ENCODE measurements around the gene FUT2.
"Not testable (repeated sequence)": the region's sequence is repeated elsewhere in the genome, so short reads cannot be mapped to it uniquely, and the experiment has no call there.

The FUT2 gene

DNA sequence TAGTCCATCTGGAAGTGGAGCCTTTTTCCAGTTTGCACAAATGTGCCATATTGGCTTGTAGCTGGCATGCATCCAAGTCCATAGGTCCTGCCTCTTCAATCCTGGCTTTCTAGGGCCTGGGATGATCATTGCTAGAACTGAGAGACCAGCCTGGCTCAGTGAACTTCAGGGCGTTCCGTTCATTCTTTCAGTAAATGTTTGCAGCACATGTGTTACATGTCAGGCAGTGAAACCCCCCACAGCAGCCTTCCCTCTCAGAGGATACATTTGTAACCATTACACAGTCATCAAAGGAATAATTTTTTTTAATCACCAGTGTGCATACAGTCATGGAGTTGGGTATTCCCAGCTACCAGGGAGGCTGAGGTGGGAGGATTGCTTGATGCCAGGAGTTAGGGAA is 9.7 kb downstream of the FUT2 start:
- H3K4me3 ChIP-seq (ENCODE audit: low read depth, low read length) = no peak overlapping the region
- no peaks in the 10 kb centered on the region for H3K9me3 ChIP-seq (ENCODE audit: control insufficient read depth, insufficient read depth, low read length)
- H3K4me1 ChIP-seq (ENCODE audit: control insufficient read depth, insufficient read depth, low read length) = peaks cover 7% of the 10 kb centered on the region; the same call in 1 of the 2 replicates
- H3K36me3 ChIP-seq (ENCODE audit: control insufficient read depth, insufficient read depth, low read length) = peaks cover 5% of the 10 kb centered on the region
- no peaks in the 10 kb centered on the region for H3K27me3 ChIP-seq (ENCODE audit: control insufficient read depth, insufficient read depth, low read length)
- H3K27ac ChIP-seq (ENCODE audit: low read depth, low read length) = no peak overlapping the region
- H3K9ac ChIP-seq (ENCODE audit: low read depth, low read length) = no peak overlapping the region

DNA sequence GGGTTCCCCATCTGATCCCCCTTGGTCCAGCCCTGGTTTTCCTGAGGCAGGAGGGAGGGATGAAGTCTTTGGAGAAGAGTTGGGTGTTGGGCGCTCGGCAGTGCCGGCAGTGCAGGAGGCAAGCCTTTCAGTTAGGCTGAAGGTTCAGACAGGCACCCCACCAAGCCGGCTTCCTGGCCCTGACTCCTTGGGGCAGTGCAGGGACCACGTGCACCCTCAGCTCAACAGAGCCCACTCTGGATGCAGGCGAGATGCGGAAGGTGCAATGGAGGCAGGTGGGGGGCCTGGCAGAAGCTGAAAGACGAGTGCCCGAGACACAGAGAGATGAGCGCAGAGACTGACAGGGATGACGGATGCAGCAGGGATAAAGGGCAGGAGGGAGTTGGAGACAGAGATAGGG is 12.7 kb downstream of the FUT2 start:
- peaks cover 3% of the 10 kb centered on the region for H3K36me3 ChIP-seq (ENCODE audit: control insufficient read depth, insufficient read depth, low read length)
- H3K9me3 ChIP-seq (ENCODE audit: control insufficient read depth, insufficient read depth, low read length) = no peaks in the 10 kb centered on the region; the same call in 1 of the 2 replicates
- H3K27me3 ChIP-seq (ENCODE audit: control insufficient read depth, insufficient read depth, low read length) = no peaks in the 10 kb centered on the region
- H3K4me3 ChIP-seq (ENCODE audit: low read depth, low read length) = no peak overlapping the region
- no peak overlapping the region for H3K9ac ChIP-seq (ENCODE audit: low read depth, low read length)
- H3K27ac ChIP-seq (ENCODE audit: low read depth, low read length) = no peak overlapping the region
- peaks cover 11% of the 10 kb centered on the region; the same call in 1 of the 2 replicates for H3K4me1 ChIP-seq (ENCODE audit: control insufficient read depth, insufficient read depth, low read length)

DNA sequence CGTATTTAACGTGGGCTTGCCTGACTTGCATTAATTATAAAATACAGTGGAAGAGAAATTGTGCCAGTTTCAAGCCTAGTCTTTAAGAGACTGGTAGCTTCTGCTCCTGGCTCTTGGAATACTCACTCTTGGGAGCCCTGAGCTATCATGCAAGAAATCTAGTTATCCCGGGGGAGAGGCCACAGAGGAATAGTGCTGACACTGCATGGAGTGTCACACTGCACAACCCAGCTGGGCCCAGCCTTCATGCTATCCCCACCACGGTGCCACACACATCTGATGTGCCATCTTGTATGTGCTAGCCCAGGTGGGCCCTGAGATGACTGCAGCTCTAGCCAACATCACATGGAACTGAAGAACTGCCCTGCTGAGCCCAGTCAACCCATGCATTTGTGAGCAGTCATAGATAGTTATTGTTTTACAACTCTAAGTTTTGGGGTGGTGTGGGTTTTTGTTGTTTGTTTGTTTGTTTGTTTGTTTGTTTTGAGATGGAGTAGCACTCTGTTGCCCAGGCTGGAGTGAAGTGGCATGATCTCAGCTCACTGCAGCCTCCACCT is 15.4 kb downstream of the FUT2 start:
- no peak overlapping the region for H3K27ac ChIP-seq (ENCODE audit: low read depth, low read length)
- H3K36me3 ChIP-seq (ENCODE audit: control insufficient read depth, insufficient read depth, low read length) = no peaks in the 10 kb centered on the region
- no peaks in the 10 kb centered on the region; the same call in 1 of the 2 replicates for H3K9me3 ChIP-seq (ENCODE audit: control insufficient read depth, insufficient read depth, low read length)
- H3K27me3 ChIP-seq (ENCODE audit: control insufficient read depth, insufficient read depth, low read length) = no peaks in the 10 kb centered on the region
- peaks cover 16% of the 10 kb centered on the region; the same call in 1 of the 2 replicates for H3K4me1 ChIP-seq (ENCODE audit: control insufficient read depth, insufficient read depth, low read length)
- no peak overlapping the region for H3K4me3 ChIP-seq (ENCODE audit: low read depth, low read length)
- H3K9ac ChIP-seq (ENCODE audit: low read depth, low read length) = no peak overlapping the region

DNA sequence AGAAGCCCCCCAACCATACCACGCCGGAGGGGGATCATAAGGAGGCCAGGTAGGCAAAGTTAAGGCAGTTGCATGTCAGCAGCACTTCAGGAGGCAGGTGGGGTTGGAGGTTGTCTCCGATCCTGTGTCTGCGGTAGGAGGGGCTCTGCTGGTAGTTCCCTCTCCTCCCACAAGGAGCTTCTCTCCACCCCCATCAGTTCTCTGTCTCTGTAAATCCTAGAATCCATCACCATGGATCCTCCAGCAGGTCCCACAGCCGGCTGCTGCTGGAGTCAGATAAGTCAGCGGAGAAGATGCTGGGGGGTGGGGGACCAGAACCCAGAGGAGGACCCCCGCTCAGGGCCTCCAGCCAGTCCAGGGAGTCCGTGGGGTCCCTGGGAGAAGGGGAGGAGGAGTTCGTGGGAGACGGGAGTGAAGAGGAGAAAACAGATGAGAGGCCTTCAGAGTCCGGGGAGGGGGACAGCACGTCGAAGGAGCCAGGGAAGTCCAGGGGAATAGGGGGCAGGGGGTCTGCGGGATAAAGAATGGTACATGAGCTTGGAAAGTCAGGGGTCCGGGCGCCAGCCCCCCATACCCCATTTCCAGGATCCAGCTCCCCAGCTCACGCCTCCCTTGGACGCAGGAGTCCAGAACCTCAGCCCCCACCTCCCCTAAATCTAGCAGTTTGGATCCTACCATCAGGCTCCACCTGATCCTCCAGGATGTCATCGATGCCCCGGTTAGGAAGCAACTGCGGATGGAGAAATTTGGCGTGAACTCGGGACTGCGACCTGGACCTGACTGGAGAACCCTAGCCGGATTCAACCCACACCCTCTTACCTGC is 17.5 kb downstream of the FUT2 start:
- H3K36me3 ChIP-seq (ENCODE audit: control insufficient read depth, insufficient read depth, low read length) = no peaks in the 10 kb centered on the region
- H3K9ac ChIP-seq (ENCODE audit: low read depth, low read length) = no peak overlapping the region
- H3K4me1 ChIP-seq (ENCODE audit: control insufficient read depth, insufficient read depth, low read length) = peaks cover 24% of the 10 kb centered on the region
- H3K27me3 ChIP-seq (ENCODE audit: control insufficient read depth, insufficient read depth, low read length) = no peaks in the 10 kb centered on the region
- H3K27ac ChIP-seq (ENCODE audit: low read depth, low read length) = no peak overlapping the region
- H3K4me3 ChIP-seq (ENCODE audit: low read depth, low read length) = peak overlapping the region; percentile 93
- no peaks in the 10 kb centered on the region; the same call in 1 of the 2 replicates for H3K9me3 ChIP-seq (ENCODE audit: control insufficient read depth, insufficient read depth, low read length)

DNA sequence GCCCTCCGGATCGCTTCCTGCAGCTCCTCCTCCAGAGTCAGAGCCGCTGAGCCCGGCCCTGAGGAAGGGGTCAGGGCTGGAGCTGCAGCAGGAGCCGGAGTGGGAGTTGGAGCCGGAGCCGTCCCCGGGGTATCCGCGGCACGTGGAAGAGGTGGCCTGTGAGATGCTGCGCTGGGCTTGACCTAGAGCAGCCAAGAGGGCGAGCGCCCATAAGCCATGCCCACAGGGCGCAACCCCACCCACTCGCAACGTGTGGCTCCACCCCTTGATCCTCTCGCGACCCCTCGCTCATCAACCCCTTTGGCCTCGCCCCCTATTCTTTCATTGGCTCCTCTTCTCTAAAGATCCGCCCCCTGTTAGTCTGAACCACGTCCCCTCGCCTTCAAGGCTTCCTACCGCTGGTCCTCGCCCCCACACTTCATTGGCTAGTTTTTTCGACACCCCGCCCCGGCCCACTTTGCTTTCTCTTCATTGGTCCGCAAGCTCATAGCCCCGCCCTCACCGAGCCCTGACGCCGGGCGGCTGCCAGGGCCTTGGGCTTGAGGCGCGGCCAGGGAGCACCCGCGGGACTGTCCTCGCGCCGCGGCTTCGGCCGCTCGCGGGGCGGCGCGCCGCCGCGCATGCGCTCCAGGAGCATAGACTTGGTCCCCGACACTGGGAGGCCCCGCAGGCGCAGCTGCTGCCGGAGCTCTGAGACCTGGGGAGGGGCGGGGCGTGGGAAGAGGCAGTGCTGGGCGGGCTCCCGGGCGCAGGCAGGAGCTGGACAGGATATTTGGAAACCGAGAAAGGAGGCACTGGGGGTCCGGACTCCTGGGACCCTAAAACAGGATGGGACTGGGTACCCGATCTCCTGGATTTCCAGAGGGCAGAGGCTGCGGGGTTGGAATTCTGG is 18.3 kb downstream of the FUT2 start:
- H3K27me3 ChIP-seq (ENCODE audit: control insufficient read depth, insufficient read depth, low read length) = no peaks in the 10 kb centered on the region
- peak overlapping the region; percentile 55 for H3K27ac ChIP-seq (ENCODE audit: low read depth, low read length)
- H3K4me1 ChIP-seq (ENCODE audit: control insufficient read depth, insufficient read depth, low read length) = peaks cover 21% of the 10 kb centered on the region
- no peaks in the 10 kb centered on the region; the same call in 1 of the 2 replicates for H3K9me3 ChIP-seq (ENCODE audit: control insufficient read depth, insufficient read depth, low read length)
- no peaks in the 10 kb centered on the region for H3K36me3 ChIP-seq (ENCODE audit: control insufficient read depth, insufficient read depth, low read length)
- H3K9ac ChIP-seq (ENCODE audit: low read depth, low read length) = no peak overlapping the region; the same call in 1 of the 2 replicates
- H3K4me3 ChIP-seq (ENCODE audit: low read depth, low read length) = peak overlapping the region; percentile 93

DNA sequence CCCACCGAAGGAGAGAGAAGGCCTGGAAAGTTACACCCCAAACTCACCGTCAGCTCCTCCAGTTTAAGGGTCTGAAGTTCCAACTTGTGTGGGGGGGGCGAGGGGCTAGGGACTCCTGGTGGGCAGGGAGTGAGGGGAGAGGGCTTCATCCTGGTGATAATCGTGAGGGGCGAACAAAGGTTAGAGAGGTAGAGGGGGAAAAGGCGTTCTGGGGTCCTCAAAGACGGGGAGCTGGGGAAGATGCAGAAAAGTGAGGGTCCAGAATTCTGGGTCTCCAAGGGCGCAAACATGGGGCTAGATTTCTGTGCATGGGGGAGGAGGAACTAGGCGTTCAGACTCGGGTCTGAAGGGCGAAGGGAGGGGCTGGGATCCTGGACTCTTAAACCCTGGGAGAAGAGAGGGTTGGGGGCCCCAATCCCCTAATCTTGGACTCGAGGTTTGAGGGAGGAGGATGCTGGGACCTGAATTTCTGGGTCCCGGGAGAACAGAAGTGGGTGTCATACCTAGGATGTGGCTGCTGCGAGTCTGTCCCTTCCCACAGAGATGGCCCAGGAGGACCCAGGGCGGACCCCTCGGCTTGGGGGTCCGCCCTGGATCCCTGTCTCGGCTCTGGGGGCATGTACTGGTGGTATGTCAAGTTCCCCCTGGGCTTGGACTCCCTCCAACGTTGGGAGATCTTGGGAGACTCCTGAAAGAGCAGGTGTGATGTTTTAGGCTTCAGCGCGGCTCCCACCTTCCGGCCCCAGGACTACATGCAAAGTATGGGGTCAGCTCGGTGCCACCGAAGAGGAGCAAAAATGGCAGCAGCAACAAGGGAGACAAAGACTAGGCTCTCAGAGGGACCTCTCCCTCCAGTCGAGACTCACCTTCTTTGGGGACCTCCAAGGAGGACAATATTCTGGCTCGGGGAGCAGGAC is 19.2 kb downstream of the FUT2 start:
- Histone ChIP-seq H3K36me3 (ENCODE audit: control insufficient read depth, insufficient read depth, low read length) (no peaks in the 10 kb centered on the region), H3K4me1 (ENCODE audit: control insufficient read depth, insufficient read depth, low read length) (peaks cover 25% of the 10 kb centered on the region), H3K27ac (ENCODE audit: low read depth, low read length) (peak overlapping the region; percentile 55), H3K27me3 (ENCODE audit: control insufficient read depth, insufficient read depth, low read length) (no peaks in the 10 kb centered on the region), H3K9ac (ENCODE audit: low read depth, low read length) (no peak overlapping the region; the same call in 1 of the 2 replicates), H3K9me3 (ENCODE audit: control insufficient read depth, insufficient read depth, low read length) (no peaks in the 10 kb centered on the region; the same call in 1 of the 2 replicates), H3K4me3 (ENCODE audit: low read depth, low read length) (peak overlapping the region; percentile 93)

DNA sequence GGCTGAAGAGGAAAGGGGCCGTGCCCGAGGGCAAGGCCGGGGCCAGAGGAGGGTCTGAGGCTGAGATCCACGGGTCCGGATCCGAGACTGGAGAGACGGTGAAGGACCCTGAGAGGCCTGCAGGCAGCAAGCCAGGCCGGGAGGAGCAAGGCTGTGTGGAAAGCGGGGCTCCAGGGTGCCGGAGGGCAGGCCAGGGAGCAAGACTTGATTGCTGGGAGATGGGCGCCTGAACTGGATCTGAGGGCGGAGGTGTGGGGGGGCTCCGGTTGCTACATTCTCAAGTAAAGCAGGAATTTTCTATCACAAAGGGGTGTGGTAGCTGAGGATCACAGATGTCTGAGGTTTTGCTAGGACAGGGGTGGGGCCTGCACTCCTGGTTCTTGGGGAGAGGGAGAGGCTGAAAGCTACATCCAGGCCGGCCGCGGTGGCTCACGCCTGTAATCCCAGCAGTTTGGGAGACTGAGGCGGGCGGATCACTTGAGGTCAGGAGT is 20.0 kb downstream of the FUT2 start:
- Histone ChIP-seq H3K9me3 (ENCODE audit: control insufficient read depth, insufficient read depth, low read length) (no peaks in the 10 kb centered on the region; the same call in 1 of the 2 replicates), H3K4me3 (ENCODE audit: low read depth, low read length) (no peak overlapping the region), H3K9ac (ENCODE audit: low read depth, low read length) (no peak overlapping the region), H3K27ac (ENCODE audit: low read depth, low read length) (no peak overlapping the region), H3K36me3 (ENCODE audit: control insufficient read depth, insufficient read depth, low read length) (no peaks in the 10 kb centered on the region), H3K27me3 (ENCODE audit: control insufficient read depth, insufficient read depth, low read length) (no peaks in the 10 kb centered on the region), H3K4me1 (ENCODE audit: control insufficient read depth, insufficient read depth, low read length) (peaks cover 29% of the 10 kb centered on the region)

DNA sequence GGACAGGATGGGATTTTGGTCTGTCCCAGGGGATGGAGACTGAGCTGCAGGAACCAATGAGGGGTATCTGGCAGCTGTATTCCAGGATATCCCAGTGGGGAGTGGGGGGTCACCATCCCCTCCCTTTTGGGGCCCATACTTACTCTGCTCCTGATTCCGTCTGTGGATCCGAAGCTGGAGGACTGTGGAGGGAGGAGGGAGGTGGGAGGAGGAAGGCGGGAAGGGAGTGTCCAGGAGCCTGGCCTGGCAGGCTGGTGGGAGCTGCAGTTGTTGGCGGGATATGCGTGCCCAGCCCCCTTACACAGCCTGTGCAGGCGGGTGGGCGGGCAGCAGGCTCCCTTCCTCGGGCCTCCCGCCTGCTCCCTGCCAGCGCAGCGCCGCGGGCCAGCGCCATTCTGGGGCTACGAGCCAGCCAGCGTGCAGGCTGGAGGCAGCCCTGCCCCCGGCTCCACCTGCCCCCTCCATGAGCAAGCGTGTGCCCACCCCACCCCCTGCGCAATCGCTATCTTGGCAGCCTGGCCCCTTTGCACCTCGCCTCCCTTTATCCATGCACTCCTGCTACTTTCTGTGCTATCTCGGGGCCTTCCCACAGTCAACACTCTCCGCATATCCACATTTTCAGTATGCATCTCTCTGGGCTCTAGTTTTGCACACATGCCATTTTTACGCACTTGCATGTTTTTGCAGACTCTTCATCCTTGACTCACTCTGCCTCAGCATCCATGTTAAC is 21.0 kb downstream of the FUT2 start:
- no peaks in the 10 kb centered on the region for H3K9me3 ChIP-seq (ENCODE audit: control insufficient read depth, insufficient read depth, low read length)
- no peak overlapping the region for H3K27ac ChIP-seq (ENCODE audit: low read depth, low read length)
- no peaks in the 10 kb centered on the region for H3K36me3 ChIP-seq (ENCODE audit: control insufficient read depth, insufficient read depth, low read length)
- peaks cover 29% of the 10 kb centered on the region for H3K4me1 ChIP-seq (ENCODE audit: control insufficient read depth, insufficient read depth, low read length)
- H3K9ac ChIP-seq (ENCODE audit: low read depth, low read length) = no peak overlapping the region
- no peaks in the 10 kb centered on the region for H3K27me3 ChIP-seq (ENCODE audit: control insufficient read depth, insufficient read depth, low read length)
- H3K4me3 ChIP-seq (ENCODE audit: low read depth, low read length) = peak overlapping the region; percentile 36; the same call in 1 of the 2 replicates

DNA sequence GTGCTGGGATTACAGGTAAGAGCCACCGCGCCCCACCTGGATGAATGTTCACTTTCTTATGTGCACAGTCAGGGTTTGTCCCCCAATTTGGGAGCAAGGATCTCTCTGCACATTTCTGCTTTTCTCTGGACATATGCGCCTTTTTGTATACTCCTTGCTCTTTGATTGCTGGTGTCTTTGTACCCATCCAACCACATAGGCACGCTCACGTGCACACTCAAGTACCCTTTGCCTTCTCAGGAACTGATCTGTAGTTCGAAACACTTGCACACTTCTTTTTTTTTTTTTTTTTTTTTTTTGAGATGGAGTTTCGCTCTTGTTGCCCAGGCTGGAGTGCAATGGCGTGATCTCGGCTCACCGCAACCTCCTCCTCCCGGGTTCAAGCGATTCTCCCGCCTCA is 22.3 kb downstream of the FUT2 start:
- not testable (repeated sequence) for H3K9me3 ChIP-seq (ENCODE audit: control insufficient read depth, insufficient read depth, low read length); H3K4me3 ChIP-seq (ENCODE audit: low read depth, low read length); H3K27me3 ChIP-seq (ENCODE audit: control insufficient read depth, insufficient read depth, low read length); H3K27ac ChIP-seq (ENCODE audit: low read depth, low read length); H3K36me3 ChIP-seq (ENCODE audit: control insufficient read depth, insufficient read depth, low read length); H3K9ac ChIP-seq (ENCODE audit: low read depth, low read length)
- peaks cover 25% of the 10 kb centered on the region for H3K4me1 ChIP-seq (ENCODE audit: control insufficient read depth, insufficient read depth, low read length)

Measured in HUES48 (cell line).